ENCODE measurements around the gene SLC48A1. TPM values are rescaled to one million over a fixed set of nuclear protein-coding genes. Genes with fewer than 3 reads are reported as not detected.

Gene SLC48A1
- polyA plus RNA-seq, 1 donor from 2014 or later: 8.0 TPM

GRCh38 chr12:47751561-47751960 is 21.5 kb upstream of the SLC48A1 start:
- H3K27ac ChIP-seq (ENCODE audit: low read length): no peak overlapping the region
- H3K9me3 ChIP-seq (ENCODE audit: low read length): no peaks in the 10 kb centered on the region
- H3K27me3 ChIP-seq (ENCODE audit: insufficient read depth, low read depth, low read length): no peaks in the 10 kb centered on the region
- no peaks in the 10 kb centered on the region for H3K9me2 ChIP-seq (ENCODE audit: insufficient read depth, low read length)
- no peak overlapping the region for H3K4me3 ChIP-seq (ENCODE audit: low read length)
- no peaks in the 10 kb centered on the region for H3K36me3 ChIP-seq (ENCODE audit: insufficient read depth, low read length)
- H2AFZ ChIP-seq (ENCODE audit: low read depth, low read length): no peak overlapping the region
- TF ChIP-seq RAD21 (conservative IDR thresholded peaks at IDR 0.05) (no peak), MXI1 (conservative IDR thresholded peaks at IDR 0.05; ENCODE audit: poor library complexity, severe bottlenecking) (no peak), POLR2AphosphoS5 (IDR thresholded peaks at IDR 0.05) (no peak), EZH2 (IDR thresholded peaks at IDR 0.05; ENCODE audit: borderline replicate concordance, insufficient read depth, low read length, poor library complexity, severe bottlenecking) (no peak), EP300 (conservative IDR thresholded peaks at IDR 0.05; ENCODE audit: poor library complexity, severe bottlenecking) (no peak), SMC3 (conservative IDR thresholded peaks at IDR 0.05; ENCODE audit: poor library complexity) (no peak), TAF1 (IDR thresholded peaks at IDR 0.05; ENCODE audit: low read depth) (no peak)
- TF ChIP-seq, protein P1, sequence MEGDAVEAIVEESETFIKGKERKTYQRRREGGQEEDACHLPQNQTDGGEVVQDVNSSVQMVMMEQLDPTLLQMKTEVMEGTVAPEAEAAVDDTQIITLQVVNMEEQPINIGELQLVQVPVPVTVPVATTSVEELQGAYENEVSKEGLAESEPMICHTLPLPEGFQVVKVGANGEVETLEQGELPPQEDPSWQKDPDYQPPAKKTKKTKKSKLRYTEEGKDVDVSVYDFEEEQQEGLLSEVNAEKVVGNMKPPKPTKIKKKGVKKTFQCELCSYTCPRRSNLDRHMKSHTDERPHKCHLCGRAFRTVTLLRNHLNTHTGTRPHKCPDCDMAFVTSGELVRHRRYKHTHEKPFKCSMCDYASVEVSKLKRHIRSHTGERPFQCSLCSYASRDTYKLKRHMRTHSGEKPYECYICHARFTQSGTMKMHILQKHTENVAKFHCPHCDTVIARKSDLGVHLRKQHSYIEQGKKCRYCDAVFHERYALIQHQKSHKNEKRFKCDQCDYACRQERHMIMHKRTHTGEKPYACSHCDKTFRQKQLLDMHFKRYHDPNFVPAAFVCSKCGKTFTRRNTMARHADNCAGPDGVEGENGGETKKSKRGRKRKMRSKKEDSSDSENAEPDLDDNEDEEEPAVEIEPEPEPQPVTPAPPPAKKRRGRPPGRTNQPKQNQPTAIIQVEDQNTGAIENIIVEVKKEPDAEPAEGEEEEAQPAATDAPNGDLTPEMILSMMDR (IDR thresholded peaks at IDR 0.05; ENCODE audit: poor library complexity, severe bottlenecking): no peak
- TF ChIP-seq, protein P2, sequence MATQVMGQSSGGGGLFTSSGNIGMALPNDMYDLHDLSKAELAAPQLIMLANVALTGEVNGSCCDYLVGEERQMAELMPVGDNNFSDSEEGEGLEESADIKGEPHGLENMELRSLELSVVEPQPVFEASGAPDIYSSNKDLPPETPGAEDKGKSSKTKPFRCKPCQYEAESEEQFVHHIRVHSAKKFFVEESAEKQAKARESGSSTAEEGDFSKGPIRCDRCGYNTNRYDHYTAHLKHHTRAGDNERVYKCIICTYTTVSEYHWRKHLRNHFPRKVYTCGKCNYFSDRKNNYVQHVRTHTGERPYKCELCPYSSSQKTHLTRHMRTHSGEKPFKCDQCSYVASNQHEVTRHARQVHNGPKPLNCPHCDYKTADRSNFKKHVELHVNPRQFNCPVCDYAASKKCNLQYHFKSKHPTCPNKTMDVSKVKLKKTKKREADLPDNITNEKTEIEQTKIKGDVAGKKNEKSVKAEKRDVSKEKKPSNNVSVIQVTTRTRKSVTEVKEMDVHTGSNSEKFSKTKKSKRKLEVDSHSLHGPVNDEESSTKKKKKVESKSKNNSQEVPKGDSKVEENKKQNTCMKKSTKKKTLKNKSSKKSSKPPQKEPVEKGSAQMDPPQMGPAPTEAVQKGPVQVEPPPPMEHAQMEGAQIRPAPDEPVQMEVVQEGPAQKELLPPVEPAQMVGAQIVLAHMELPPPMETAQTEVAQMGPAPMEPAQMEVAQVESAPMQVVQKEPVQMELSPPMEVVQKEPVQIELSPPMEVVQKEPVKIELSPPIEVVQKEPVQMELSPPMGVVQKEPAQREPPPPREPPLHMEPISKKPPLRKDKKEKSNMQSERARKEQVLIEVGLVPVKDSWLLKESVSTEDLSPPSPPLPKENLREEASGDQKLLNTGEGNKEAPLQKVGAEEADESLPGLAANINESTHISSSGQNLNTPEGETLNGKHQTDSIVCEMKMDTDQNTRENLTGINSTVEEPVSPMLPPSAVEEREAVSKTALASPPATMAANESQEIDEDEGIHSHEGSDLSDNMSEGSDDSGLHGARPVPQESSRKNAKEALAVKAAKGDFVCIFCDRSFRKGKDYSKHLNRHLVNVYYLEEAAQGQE (IDR thresholded peaks at IDR 0.05; ENCODE audit: borderline replicate concordance): no peak
- H3F3A ChIP-seq (ENCODE audit: insufficient read depth, low read length, poor library complexity, severe bottlenecking): no peaks in the 10 kb centered on the region
- H3K79me2 ChIP-seq (replicated peaks; ENCODE audit: insufficient read depth, low read length): no peaks in the 10 kb centered on the region
- no peak overlapping the region for H3K9ac ChIP-seq (ENCODE audit: low read length)
- no peaks in the 10 kb centered on the region for H4K20me1 ChIP-seq (ENCODE audit: insufficient read depth)
- H3K4me2 ChIP-seq (ENCODE audit: low read length): no peak overlapping the region

- Histone ChIP-seq H3K4me3 (ENCODE audit: low read length) (no peak overlapping the region), H3F3A (ENCODE audit: insufficient read depth, low read length, poor library complexity, severe bottlenecking) (no peaks in the 10 kb centered on the region), H2AFZ (ENCODE audit: low read depth, low read length) (no peak overlapping the region), H3K9me3 (ENCODE audit: low read length) (no peaks in the 10 kb centered on the region), H3K36me3 (ENCODE audit: insufficient read depth, low read length) (no peaks in the 10 kb centered on the region), H3K4me2 (ENCODE audit: low read length) (no peak overlapping the region), H3K9ac (ENCODE audit: low read length) (no peak overlapping the region), H3K79me2 (replicated peaks; ENCODE audit: insufficient read depth, low read length) (no peaks in the 10 kb centered on the region), H4K20me1 (ENCODE audit: insufficient read depth) (no peaks in the 10 kb centered on the region), H3K27ac (ENCODE audit: low read length) (no peak overlapping the region), H3K9me2 (ENCODE audit: insufficient read depth, low read length) (no peaks in the 10 kb centered on the region), H3K27me3 (ENCODE audit: insufficient read depth, low read depth, low read length) (no peaks in the 10 kb centered on the region)
- TF ChIP-seq, protein P2 (IDR thresholded peaks at IDR 0.05; ENCODE audit: borderline replicate concordance): no peak
- TF ChIP-seq EP300 (conservative IDR thresholded peaks at IDR 0.05; ENCODE audit: poor library complexity, severe bottlenecking): no peak
- TF ChIP-seq RAD21 (conservative IDR thresholded peaks at IDR 0.05): no peak
- no peak for TF ChIP-seq TAF1 (IDR thresholded peaks at IDR 0.05; ENCODE audit: low read depth)
- TF ChIP-seq, protein P1 (IDR thresholded peaks at IDR 0.05; ENCODE audit: poor library complexity, severe bottlenecking): no peak
- no peak for TF ChIP-seq MXI1 (conservative IDR thresholded peaks at IDR 0.05; ENCODE audit: poor library complexity, severe bottlenecking)
- no peak for TF ChIP-seq EZH2 (IDR thresholded peaks at IDR 0.05; ENCODE audit: borderline replicate concordance, insufficient read depth, low read length, poor library complexity, severe bottlenecking)
- no peak for TF ChIP-seq SMC3 (conservative IDR thresholded peaks at IDR 0.05; ENCODE audit: poor library complexity)
- TF ChIP-seq POLR2AphosphoS5 (IDR thresholded peaks at IDR 0.05): no peak
Measured at GRCh38 chr12:47752121-47752520, 20.9 kb upstream of the SLC48A1 start.
